NCI-H345 (cell line): ENCODE data around the gene NAV2.
"Not testable (repeated sequence)": the region's sequence is repeated elsewhere in the genome, so short reads cannot be mapped to it uniquely, and the experiment has no call there.

Experiments used
- DNase-seq: peaks from one replicate; lab custom pipeline; 2025; lab: John Stamatoyannopoulos, UW

NAV2 gene

DNA sequence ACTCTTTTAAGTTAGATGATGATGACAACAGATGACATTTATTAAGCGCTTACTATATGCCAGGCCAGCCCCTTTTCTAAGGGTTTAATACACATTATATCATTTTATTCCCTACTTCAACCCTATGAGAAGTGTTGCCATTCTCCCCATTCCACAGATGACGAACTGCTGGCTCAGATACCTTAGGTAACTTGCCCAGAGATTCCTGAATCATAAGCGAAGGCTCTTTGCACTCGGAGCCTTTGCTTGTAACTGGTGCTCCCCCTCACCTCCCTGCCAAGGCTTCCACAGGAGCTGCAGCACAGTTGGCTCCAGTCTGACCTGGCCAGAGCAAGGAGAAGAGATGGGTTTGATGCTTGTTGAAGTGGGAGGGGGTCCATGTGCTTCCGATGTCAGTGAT, 404.7 kb downstream of the NAV2 start:
- DNase-seq, result no peak

DNA sequence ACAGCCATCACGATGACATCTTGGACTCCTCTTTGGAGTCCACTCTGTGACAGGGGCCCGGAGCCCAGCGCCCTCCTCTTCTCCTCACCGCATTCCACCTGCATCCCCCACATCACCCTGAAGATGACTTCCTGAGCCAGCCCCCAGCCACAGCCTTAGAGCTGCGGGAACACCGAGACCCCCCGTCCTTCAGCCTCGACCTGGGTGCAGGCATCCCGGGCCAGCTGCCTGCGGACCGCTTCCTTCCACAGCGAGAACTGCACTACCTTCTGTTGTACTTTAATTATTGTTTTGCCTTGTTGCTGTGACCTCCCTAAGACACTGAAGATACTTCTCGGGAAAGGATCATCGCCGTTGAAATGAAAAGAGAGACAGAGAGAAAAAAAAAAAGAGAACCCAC, 405.6 kb downstream of the NAV2 start:
- DNase-seq, result no peak

GRCh38 chr11:20119315-20119714, 406.7 kb downstream of the NAV2 start:
- no peak for DNase-seq

- DNase-seq, result no peak
Observed at GRCh38 chr11:20120134-20120925, 407.7 kb downstream of the NAV2 start.

DNA sequence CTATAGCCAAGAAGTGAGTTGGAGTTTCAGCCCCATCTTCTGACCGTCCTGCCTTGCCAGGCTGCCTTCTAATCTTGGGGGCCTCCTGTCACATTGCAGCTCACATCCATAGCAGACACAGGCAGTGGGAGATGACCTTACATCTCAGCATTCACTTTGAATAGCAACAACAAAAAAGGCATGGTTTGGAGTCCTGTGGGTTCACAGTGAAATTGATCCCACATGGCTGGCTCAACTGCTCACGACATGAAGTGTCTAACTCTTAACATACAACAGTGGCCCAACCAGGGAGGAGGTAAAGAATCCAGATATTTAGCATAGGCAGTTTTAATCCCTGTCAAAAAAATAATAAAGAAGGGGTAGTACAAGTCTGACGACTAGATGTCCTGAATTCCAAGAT, 409.5 kb downstream of the NAV2 start:
- no peak for DNase-seq

GRCh38 chr11:20125927-20126326, 413.3 kb downstream of the NAV2 start:
- no peak for DNase-seq

DNA sequence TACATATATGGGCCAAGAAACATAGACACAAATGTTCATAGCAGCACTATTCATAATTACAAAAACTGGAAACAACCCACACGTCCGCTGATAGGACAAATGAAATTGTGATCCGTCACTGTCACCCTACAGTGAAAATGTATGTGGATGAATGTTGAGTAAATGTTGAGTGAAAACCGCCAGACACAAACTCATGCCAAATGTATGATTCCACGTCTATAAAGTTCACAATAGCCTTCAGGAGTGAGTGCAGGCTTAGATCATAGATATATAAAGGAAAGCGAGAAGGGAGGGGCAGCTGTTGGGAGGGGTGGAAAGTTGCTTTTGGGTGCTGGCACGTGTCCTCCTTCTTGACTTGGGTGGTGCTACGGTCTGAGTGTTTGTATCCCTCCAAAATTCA, 414.1 kb downstream of the NAV2 start:
- DNase-seq, result no peak

- peak; percentile 79 for DNase-seq
Observed at GRCh38 chr11:20127671-20128527, 415.3 kb downstream of the NAV2 start.

- not testable (repeated sequence) for DNase-seq
Observed at GRCh38 chr11:20128528-20128825, 415.8 kb downstream of the NAV2 start.

GRCh38 chr11:20129665-20130064, 417.0 kb downstream of the NAV2 start:
- no peak for DNase-seq

DNA sequence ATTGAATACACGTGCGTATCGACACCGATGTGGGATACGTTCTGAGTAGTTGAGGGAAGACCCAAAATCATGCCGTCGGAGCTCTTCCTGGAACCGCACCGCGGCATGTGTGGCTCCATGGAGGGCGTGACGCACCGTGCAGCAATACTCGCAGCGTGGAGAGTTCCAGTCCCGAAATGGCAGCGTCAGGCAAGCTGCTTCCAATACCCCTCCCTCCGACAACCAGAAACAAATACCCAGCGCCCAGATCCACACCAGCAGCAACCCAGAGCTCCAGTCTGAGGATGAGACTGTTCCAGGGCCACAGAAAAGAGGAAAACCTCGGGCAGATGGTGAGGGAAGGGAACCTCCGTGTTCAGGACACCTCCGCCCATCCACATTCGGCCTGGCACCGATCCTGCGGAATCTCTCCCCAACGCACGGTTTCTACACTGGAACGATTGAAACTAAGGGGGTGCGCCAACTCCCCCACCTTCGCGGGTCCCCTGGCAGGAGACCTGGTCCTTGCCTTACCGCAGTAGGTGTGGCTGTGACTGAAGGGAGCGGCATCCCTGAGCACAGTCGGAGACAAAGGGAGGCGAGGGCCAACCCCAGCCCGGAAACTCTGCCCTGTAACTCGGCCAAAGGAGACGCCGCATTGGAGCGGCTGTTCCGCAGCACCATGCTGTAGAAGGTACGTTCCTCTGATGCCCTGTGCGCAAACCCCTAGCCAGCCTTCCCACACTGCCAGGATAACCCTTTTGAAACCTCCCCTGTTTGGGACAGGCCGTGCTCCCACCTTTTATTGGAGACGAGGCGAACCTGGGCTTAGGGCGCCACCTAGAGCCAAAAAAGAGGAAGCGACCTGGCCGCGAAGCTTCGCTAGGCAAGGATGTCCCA, 419.4 kb downstream of the NAV2 start:
- DNase-seq, result no peak

DNA sequence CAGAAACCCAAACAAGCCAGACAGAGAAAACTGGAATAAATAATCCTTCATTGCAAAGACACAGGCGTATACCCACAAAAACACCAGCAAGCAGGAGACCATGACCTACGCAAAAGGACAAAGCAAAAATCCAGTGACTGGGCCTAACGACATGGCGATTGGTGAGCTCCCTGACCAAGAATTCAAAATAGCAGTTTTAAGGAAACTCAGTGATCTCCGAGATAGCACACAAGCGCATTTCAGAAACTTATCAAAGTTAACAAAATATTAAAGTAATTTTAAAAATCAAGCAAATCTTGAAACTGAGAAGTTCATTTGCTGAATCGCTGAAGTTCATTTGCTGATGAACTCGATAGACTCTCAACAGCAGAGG, 420.0 kb downstream of the NAV2 start:
- DNase-seq, result no peak

DNA sequence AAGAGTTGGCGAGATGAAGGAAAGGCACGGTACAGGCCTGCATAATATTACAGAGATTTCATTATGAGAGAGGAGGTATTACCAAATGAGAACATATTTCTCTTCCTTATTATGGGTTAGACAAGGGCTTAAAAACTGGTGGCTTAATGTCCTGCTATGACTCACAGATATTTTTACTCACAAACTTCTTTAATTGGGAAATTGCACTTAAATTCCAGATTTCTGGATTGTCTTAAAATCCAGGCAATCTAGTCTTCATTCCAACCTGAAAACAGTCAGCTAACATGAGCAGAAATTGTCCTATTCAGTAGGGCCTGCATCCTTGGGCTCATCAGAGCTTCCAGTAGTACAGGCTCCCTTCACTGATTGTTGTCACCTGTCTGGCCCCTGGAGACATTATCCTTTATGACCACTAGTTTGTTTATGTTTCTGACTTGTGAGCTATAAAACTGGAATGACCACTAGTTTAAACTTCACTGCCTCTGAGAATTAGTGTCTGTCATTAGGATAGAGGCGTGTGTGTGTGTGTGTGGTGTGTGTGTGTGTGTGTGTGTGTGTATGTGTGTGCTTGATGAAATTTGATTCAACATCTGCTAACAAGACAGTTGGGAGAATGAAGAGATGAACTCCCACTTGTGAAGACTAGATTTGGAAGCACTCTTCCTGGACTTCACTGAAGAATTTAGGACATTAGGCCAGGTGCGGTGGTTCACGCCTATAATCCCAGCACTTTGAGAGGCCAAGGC, 422.5 kb downstream of the NAV2 start:
- no peak for DNase-seq

GRCh38 chr11:20137637-20138036, 425.0 kb downstream of the NAV2 start:
- DNase-seq, result no peak

DNA sequence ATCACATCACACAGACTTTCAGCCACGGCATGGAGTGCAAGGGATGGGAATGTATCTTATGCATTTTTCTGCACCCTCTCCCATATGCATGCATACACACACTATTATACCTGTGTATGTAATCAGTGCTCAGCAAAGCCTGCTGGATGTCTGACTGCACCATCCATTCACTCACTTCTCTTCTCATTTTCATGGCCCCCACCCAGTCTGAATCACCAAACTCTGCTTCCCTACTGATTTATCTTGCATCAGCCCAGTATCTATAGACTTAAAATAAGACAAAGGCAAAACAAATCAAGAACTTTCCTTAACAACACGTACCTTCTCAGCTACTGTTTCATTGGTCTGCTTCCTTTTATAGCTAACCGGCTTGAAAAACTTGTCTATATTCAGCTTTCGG, 426.1 kb downstream of the NAV2 start:
- DNase-seq, result no peak

DNA sequence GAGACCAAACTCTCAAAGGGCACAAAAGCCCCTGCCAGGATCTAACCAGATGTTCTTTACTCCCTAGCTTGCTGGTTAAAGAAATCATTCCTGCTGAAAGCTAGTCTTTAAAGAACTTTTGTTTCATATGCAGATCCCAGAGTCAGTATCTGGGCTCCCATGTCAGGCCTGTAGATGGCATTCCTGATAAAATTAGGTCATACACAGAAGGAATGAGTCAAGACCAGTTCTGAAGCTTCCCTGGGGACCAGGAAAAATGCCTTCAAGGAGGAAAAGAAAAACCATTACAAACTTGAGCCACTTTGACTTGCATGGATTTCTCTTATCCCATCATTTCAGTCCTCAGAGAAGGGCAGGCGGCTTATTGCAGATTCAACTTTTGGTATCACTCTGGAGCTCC, 441.7 kb downstream of the NAV2 start:
- no peak for DNase-seq

DNA sequence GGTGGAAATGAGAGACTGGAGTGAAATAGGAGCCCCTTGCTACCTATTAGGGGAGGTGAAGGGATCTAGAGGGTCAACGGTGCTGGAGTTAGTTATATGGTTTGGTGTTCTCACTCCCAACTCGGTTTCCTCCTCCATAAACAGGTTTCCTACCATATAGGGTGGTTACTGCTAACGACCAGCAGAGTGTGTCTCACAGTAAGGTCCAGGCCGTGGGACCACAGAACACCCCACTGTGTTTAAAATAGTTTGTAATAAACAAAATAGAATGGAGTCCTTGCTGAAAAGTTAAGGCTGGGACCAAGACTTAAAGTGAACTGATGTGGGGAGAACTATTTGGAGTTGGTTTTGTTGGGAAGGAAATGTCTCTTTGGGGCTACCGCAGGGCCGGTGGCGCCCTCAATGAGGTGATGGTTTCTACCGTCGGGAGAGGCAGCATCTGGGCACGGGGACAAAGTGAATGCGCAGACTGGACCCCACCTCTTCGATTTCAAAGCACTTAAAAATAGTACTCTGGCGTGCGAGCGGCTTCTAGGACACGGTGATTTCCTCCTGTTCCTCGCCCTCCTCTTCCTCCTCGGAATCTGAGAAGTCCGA, 443.1 kb downstream of the NAV2 start:
- no peak for DNase-seq

- no peak for DNase-seq
Observed at GRCh38 chr11:20156280-20156875, 443.7 kb downstream of the NAV2 start.

DNA sequence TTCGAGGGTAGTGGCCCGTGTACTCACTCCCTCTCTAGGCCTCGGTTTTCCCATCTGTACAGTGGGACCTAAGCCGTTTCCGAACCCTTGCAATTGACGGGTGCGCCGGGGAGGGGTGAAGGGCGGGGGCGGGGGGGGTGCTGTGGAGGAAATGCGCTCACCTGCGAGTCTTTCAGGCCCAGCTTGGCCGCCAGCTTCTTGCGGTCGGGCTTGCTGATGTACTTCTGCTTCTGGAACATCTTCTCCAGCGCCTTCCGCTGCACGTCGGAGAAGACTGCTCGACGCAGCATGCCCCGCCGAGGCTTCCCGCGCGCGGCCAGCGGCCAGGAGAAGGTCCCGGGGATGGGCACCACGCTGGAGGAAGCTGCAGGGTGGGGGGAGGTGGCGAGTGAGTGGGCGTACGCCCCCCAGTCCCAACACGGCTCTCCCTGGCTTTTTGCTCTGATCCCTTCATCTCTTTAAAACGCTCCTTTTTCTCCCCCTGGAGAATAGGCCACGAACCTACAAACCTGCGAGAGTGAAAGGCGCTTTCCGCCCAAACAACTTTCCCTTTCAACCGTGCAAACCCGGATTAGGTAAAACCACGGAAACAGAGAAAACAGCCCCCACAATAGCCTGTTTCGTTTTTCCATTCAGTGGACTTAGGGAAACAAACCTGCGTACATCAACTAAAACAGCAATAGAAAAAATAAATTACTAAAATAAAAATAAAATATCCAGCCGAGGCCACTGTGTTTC, 444.4 kb downstream of the NAV2 start:
- DNase-seq, result no peak

GRCh38 chr11:20157728-20158127, 445.1 kb downstream of the NAV2 start:
- DNase-seq, result no peak
